Progenitor cell of endocrine pancreas (in vitro differentiated cells): Measurements from ENCODE around the gene SUB1. TPM values are rescaled to one million over a fixed set of nuclear protein-coding genes. Genes with fewer than 3 reads are reported as not detected.

Source experiments
- DNase-seq: peaks from one replicate; pipeline ENCODE4 v3.0.0; 2021; ENCODE audit warnings: low spot score; ENCODE audit not compliant: unreplicated experiment
- H3K27ac Mint-ChIP-seq: 2 replicates; pipeline ENCODE4 v1.8.0; 2021; ENCODE audit warnings: mild to moderate bottlenecking, moderate library complexity, mixed read lengths
- H3K27me3 Mint-ChIP-seq: 2 replicates; pipeline ENCODE4 v1.8.0; 2021; ENCODE audit warnings: mixed read lengths
- H3K36me3 Mint-ChIP-seq: 2 replicates; pipeline ENCODE4 v1.8.0; 2022; ENCODE audit warnings: mixed read lengths; ENCODE audit not compliant: insufficient read depth
- H3K4me1 Mint-ChIP-seq: 2 replicates; pipeline ENCODE4 v1.8.0; 2021; ENCODE audit warnings: low read depth, mixed read lengths
- H3K4me3 Mint-ChIP-seq: 2 replicates; pipeline ENCODE4 v1.8.0; 2021; ENCODE audit warnings: low read depth, mild to moderate bottlenecking, moderate library complexity, mixed read lengths
- H3K9me3 Mint-ChIP-seq: 2 replicates; pipeline ENCODE4 v1.8.0; 2021; ENCODE audit warnings: low read depth, mixed read lengths
- CTCF ChIP-seq: fragments of 200-600 bp; sonication (generic); IDR thresholded peaks from one replicate; pipeline ENCODE4 v1.5.0; 2021; ENCODE audit warnings: antibody characterized with exemption, mild to moderate bottlenecking; ENCODE audit not compliant: unreplicated experiment
- total RNA-seq: library from RNA; stranded (reverse); gene quantifications from 2 replicates; pipeline ENCODE4 v1.2.1, GENCODE V29; 2021

SUB1 gene
- total RNA-seq, 1 donor from 2014 or later = 211 TPM

- DNase-seq = no peak
- peaks cover 9% of the 10 kb centered on the region for H3K36me3 Mint-ChIP-seq
- H3K27me3 Mint-ChIP-seq = no peaks in the 10 kb centered on the region
- H3K4me1 Mint-ChIP-seq = peaks cover 17% of the 10 kb centered on the region
- no peak overlapping the region for H3K27ac Mint-ChIP-seq
- H3K9me3 Mint-ChIP-seq = no peaks in the 10 kb centered on the region
- peak overlapping the region; percentile 89 for H3K4me3 Mint-ChIP-seq
- TF ChIP-seq CTCF = no peak
Measured at GRCh38 chr5:32587067-32587551, 1.8 kb downstream of the SUB1 start.

GRCh38 chr5:32589416-32589815, 4.1 kb downstream of the SUB1 start:
- Mint-ChIP-seq H3K27me3 (no peaks in the 10 kb centered on the region), H3K36me3 (peaks cover 25% of the 10 kb centered on the region), H3K4me3 (no peak overlapping the region), H3K4me1 (peaks cover 17% of the 10 kb centered on the region), H3K27ac (no peak overlapping the region), H3K9me3 (no peaks in the 10 kb centered on the region)
- TF ChIP-seq CTCF = no peak
- DNase-seq = no peak

GRCh38 chr5:32589942-32590869, 4.8 kb downstream of the SUB1 start:
- no peak for DNase-seq
- Mint-ChIP-seq H3K4me3 (no peak overlapping the region), H3K9me3 (no peaks in the 10 kb centered on the region), H3K36me3 (peaks cover 25% of the 10 kb centered on the region), H3K4me1 (peaks cover 17% of the 10 kb centered on the region), H3K27ac (peak overlapping the region; percentile 56), H3K27me3 (no peaks in the 10 kb centered on the region)
- peak; percentile 85 for TF ChIP-seq CTCF

GRCh38 chr5:32595118-32595517, 9.8 kb downstream of the SUB1 start:
- H3K4me3 Mint-ChIP-seq = no peak overlapping the region
- H3K27me3 Mint-ChIP-seq = no peaks in the 10 kb centered on the region
- H3K4me1 Mint-ChIP-seq = no peaks in the 10 kb centered on the region
- peaks cover 49% of the 10 kb centered on the region for H3K36me3 Mint-ChIP-seq
- TF ChIP-seq CTCF = no peak
- DNase-seq = no peak
- H3K27ac Mint-ChIP-seq = no peak overlapping the region
- no peaks in the 10 kb centered on the region for H3K9me3 Mint-ChIP-seq

- DNase-seq = no peak
- H3K36me3 Mint-ChIP-seq = peaks cover 50% of the 10 kb centered on the region
Measured at GRCh38 chr5:32597041-32597629, 11.8 kb downstream of the SUB1 start.

More at GRCh38 chr5:32597041-32597629, 11.8 kb downstream of the SUB1 start:
- H3K4me3 Mint-ChIP-seq = no peak overlapping the region
- no peaks in the 10 kb centered on the region for H3K27me3 Mint-ChIP-seq
- H3K9me3 Mint-ChIP-seq = no peaks in the 10 kb centered on the region
- TF ChIP-seq CTCF = no peak
- no peak overlapping the region for H3K27ac Mint-ChIP-seq
- no peaks in the 10 kb centered on the region for H3K4me1 Mint-ChIP-seq
